Colon (tissue), 2 donors: ENCODE measurements around the gene MEI4.
"Not testable (repeated sequence)": the region's sequence is repeated elsewhere in the genome, so short reads cannot be mapped to it uniquely, and the experiment has no call there.

Source experiments
- FAIRE-seq: peaks from 2 replicates; lab custom pipeline; 2012; peaks lifted over from hg19 to GRCh38; lab: Jason Lieb, UNC
- donor health status: control.
- donor health status: control.

The MEI4 gene

GRCh38 chr6:77652739-77653138 is at the start of gene MEI4:
Gene MEI4, plus strand, starts transcription at chr6:77653039. Its CDS starts 37,633 bp downstream, at chr6:77690672.
- FAIRE-seq = no peak

GRCh38 chr6:77604476-77604875 is 48.4 kb upstream of the MEI4 start:
- FAIRE-seq = no peak

- FAIRE-seq = no peak
Observed at GRCh38 chr6:77607004-77607403, 45.8 kb upstream of the MEI4 start.

- FAIRE-seq = no peak
Observed at GRCh38 chr6:77609106-77609505, 43.7 kb upstream of the MEI4 start.

GRCh38 chr6:77619114-77619513 is 33.7 kb upstream of the MEI4 start:
- FAIRE-seq = no peak

GRCh38 chr6:77620278-77620882 is 32.5 kb upstream of the MEI4 start:
- FAIRE-seq = no peak

GRCh38 chr6:77624515-77624914 is 28.3 kb upstream of the MEI4 start:
- no peak for FAIRE-seq

- no peak for FAIRE-seq
Observed at GRCh38 chr6:77626426-77626825, 26.4 kb upstream of the MEI4 start.

GRCh38 chr6:77630014-77630413 is 22.8 kb upstream of the MEI4 start:
- FAIRE-seq = no peak

- no peak for FAIRE-seq
Observed at GRCh38 chr6:77633471-77633870, 19.4 kb upstream of the MEI4 start.

GRCh38 chr6:77633993-77634715 is 18.7 kb upstream of the MEI4 start:
- FAIRE-seq = no peak

GRCh38 chr6:77638129-77638830 is 14.6 kb upstream of the MEI4 start:
- FAIRE-seq = no peak

GRCh38 chr6:77644102-77644705 is 8.6 kb upstream of the MEI4 start:
- no peak for FAIRE-seq

GRCh38 chr6:77650098-77650663 is 2.7 kb upstream of the MEI4 start:
- no peak for FAIRE-seq

GRCh38 chr6:77653816-77654215 is 977 bp downstream of the MEI4 start:
- FAIRE-seq = no peak

GRCh38 chr6:77655035-77655434 is 2.2 kb downstream of the MEI4 start:
- not testable (repeated sequence) for FAIRE-seq

- FAIRE-seq = no peak
Observed at GRCh38 chr6:77656999-77657764, 4.3 kb downstream of the MEI4 start.

- no peak for FAIRE-seq
Observed at GRCh38 chr6:77666340-77666739, 13.5 kb downstream of the MEI4 start.

- no peak for FAIRE-seq
Observed at GRCh38 chr6:77666846-77667245, 14.0 kb downstream of the MEI4 start.

- no peak for FAIRE-seq
Observed at GRCh38 chr6:77669913-77670312, 17.1 kb downstream of the MEI4 start.

GRCh38 chr6:77674211-77674610 is 21.4 kb downstream of the MEI4 start:
- FAIRE-seq = no peak

- no peak for FAIRE-seq
Observed at GRCh38 chr6:77678048-77678447, 25.2 kb downstream of the MEI4 start.
